Measurements from ENCODE around the gene OR6Q1. TPM values are rescaled to one million over a fixed set of nuclear protein-coding genes. Genes with fewer than 3 reads are reported as not detected.

The OR6Q1 gene
- polyA plus RNA-seq, 1 donor (not counting 4 experiments of a cell fraction or from before 2014, with no cell fraction given): not detected

- no peaks in the 10 kb centered on the region for H3K9me1 ChIP-seq (ENCODE audit: control insufficient read depth, extremely low read depth, insufficient read depth, low read length)
- H3K9ac ChIP-seq (ENCODE audit: control insufficient read depth, extremely low read depth, insufficient read depth, low read length): no peak overlapping the region
- H3K79me2 ChIP-seq (ENCODE audit: control insufficient read depth, insufficient read depth, low read length): no peaks in the 10 kb centered on the region
- TF ChIP-seq EZH2 (IDR thresholded peaks at IDR 0.05; ENCODE audit: low read length): no peak
- no peak for TF ChIP-seq CTCF (optimal IDR thresholded peaks at IDR 0.05 in 1 of 3, IDR thresholded peaks at IDR 0.05 in 1 of 3, conservative IDR thresholded peaks at IDR 0.05 in 1 of 3; ENCODE audit: extremely low read depth in 1 of 3, insufficient read depth in 2 of 3, low read length in 3 of 3)
- no peaks in the 10 kb centered on the region for H4K20me1 ChIP-seq (ENCODE audit: control insufficient read depth, extremely low read depth, insufficient read depth, low read length)
- H3K4me3 ChIP-seq (ENCODE audit: control insufficient read depth in 2 of 3, extremely low read depth in 1 of 3, insufficient read depth in 2 of 3, low read depth in 1 of 3, low read length in 3 of 3): no peak overlapping the region
- FAIRE-seq: no peak
- H3K4me1 ChIP-seq (ENCODE audit: control insufficient read depth, extremely low read depth, insufficient read depth, low read length): peaks cover 7% of the 10 kb centered on the region
- dilution Hi-C loops (cut with MboI; ENCODE audit: extremely low pct_ligation_motif_present, low sequenced_read_pairs): no loop called here
- H3K36me3 ChIP-seq (ENCODE audit: control insufficient read depth in 2 of 2, extremely low read depth in 1 of 2, insufficient read depth in 2 of 2, low read length in 2 of 2): no peaks in the 10 kb centered on the region
- H3K27me3 ChIP-seq (ENCODE audit: control insufficient read depth, extremely low read depth, insufficient read depth, low read length): no peaks in the 10 kb centered on the region
- no peak overlapping the region for H3K27ac ChIP-seq (ENCODE audit: control insufficient read depth, insufficient read depth, low read length)
- no peaks in the 10 kb centered on the region for H3K9me3 ChIP-seq (ENCODE audit: control insufficient read depth, low read depth, low read length)
- DNase-seq (ENCODE audit: low read depth, low spot score): no peak
- H3K4me2 ChIP-seq (ENCODE audit: control insufficient read depth, extremely low read depth, insufficient read depth, low read depth, low read length): no peak overlapping the region
- no peak overlapping the region for H2AFZ ChIP-seq (ENCODE audit: control insufficient read depth, low read length)
Observed at GRCh38 chr11:58043379-58043778, 12.6 kb downstream of the OR6Q1 start.

GRCh38 chr11:58046231-58046630 lies 15.5 kb downstream of the OR6Q1 start:
- Histone ChIP-seq H3K27me3 (ENCODE audit: control insufficient read depth, extremely low read depth, insufficient read depth, low read length) (no peaks in the 10 kb centered on the region), H3K36me3 (ENCODE audit: control insufficient read depth in 2 of 2, extremely low read depth in 1 of 2, insufficient read depth in 2 of 2, low read length in 2 of 2) (no peaks in the 10 kb centered on the region), H3K9ac (ENCODE audit: control insufficient read depth, extremely low read depth, insufficient read depth, low read length) (no peak overlapping the region), H3K9me3 (ENCODE audit: control insufficient read depth, low read depth, low read length) (no peaks in the 10 kb centered on the region), H4K20me1 (ENCODE audit: control insufficient read depth, extremely low read depth, insufficient read depth, low read length) (no peaks in the 10 kb centered on the region), H3K4me2 (ENCODE audit: control insufficient read depth, extremely low read depth, insufficient read depth, low read depth, low read length) (no peak overlapping the region), H3K27ac (ENCODE audit: control insufficient read depth, insufficient read depth, low read length) (no peak overlapping the region), H2AFZ (ENCODE audit: control insufficient read depth, low read length) (no peak overlapping the region), H3K4me1 (ENCODE audit: control insufficient read depth, extremely low read depth, insufficient read depth, low read length) (peaks cover 7% of the 10 kb centered on the region), H3K79me2 (ENCODE audit: control insufficient read depth, insufficient read depth, low read length) (no peaks in the 10 kb centered on the region), H3K9me1 (ENCODE audit: control insufficient read depth, extremely low read depth, insufficient read depth, low read length) (no peaks in the 10 kb centered on the region), H3K4me3 (ENCODE audit: control insufficient read depth in 2 of 3, extremely low read depth in 1 of 3, insufficient read depth in 2 of 3, low read depth in 1 of 3, low read length in 3 of 3) (no peak overlapping the region)
- DNase-seq (ENCODE audit: low read depth, low spot score) (no peak), FAIRE-seq (no peak)
- TF ChIP-seq CTCF (optimal IDR thresholded peaks at IDR 0.05 in 1 of 3, IDR thresholded peaks at IDR 0.05 in 1 of 3, conservative IDR thresholded peaks at IDR 0.05 in 1 of 3; ENCODE audit: extremely low read depth in 1 of 3, insufficient read depth in 2 of 3, low read length in 3 of 3) (no peak), EZH2 (IDR thresholded peaks at IDR 0.05; ENCODE audit: low read length) (no peak)
- dilution Hi-C loops (cut with MboI; ENCODE audit: extremely low pct_ligation_motif_present, low sequenced_read_pairs): no loop called here

All from keratinocyte (primary cell).